ENCODE data around the gene ZFP36L1.

ZFP36L1 gene

GRCh38 chr14:68816183-68816942, 23.5 kb upstream of the ZFP36L1 start:
- peak; percentile 82 to 89 (median 85) for DNase-seq (ENCODE audit: low read depth in 2 of 3, low spot score in 1 of 3)

GRCh38 chr14:68815298-68816182, 22.7 kb upstream of the ZFP36L1 start:
- no peak for DNase-seq (ENCODE audit: low read depth in 2 of 3, low spot score in 1 of 3)

- DNase-seq (ENCODE audit: low read depth in 2 of 3, low spot score in 1 of 3), result no peak
Measured at GRCh38 chr14:68814539-68815297, 21.9 kb upstream of the ZFP36L1 start.

- no peak for DNase-seq (ENCODE audit: low read depth in 2 of 3, low spot score in 1 of 3)
Measured at GRCh38 chr14:68814238-68814538, 21.3 kb upstream of the ZFP36L1 start.

- DNase-seq (ENCODE audit: low read depth in 2 of 3, low spot score in 1 of 3), result no peak
Measured at GRCh38 chr14:68813318-68813838, 20.5 kb upstream of the ZFP36L1 start.

GRCh38 chr14:68811171-68811570, 18.3 kb upstream of the ZFP36L1 start:
- no peak for DNase-seq (ENCODE audit: low read depth in 2 of 3, low spot score in 1 of 3)

- no peak for DNase-seq (ENCODE audit: low read depth in 2 of 3, low spot score in 1 of 3)
Measured at GRCh38 chr14:68810173-68811153, 17.6 kb upstream of the ZFP36L1 start.

GRCh38 chr14:68809524-68809923, 16.7 kb upstream of the ZFP36L1 start:
- DNase-seq (ENCODE audit: low read depth in 2 of 3, low spot score in 1 of 3), result no peak

GRCh38 chr14:68808696-68809480, 16.0 kb upstream of the ZFP36L1 start:
- no peak for DNase-seq (ENCODE audit: low read depth in 2 of 3, low spot score in 1 of 3)

GRCh38 chr14:68807987-68808386, 15.1 kb upstream of the ZFP36L1 start:
- DNase-seq (ENCODE audit: low read depth in 2 of 3, low spot score in 1 of 3), result no peak

GRCh38 chr14:68807148-68807600, 14.3 kb upstream of the ZFP36L1 start:
- no peak for DNase-seq (ENCODE audit: low read depth in 2 of 3, low spot score in 1 of 3)

- DNase-seq (ENCODE audit: low read depth in 2 of 3, low spot score in 1 of 3), result no peak
Measured at GRCh38 chr14:68806526-68807147, 13.8 kb upstream of the ZFP36L1 start.

- no peak for DNase-seq (ENCODE audit: low read depth in 2 of 3, low spot score in 1 of 3)
Measured at GRCh38 chr14:68805414-68805813, 12.5 kb upstream of the ZFP36L1 start.

GRCh38 chr14:68801631-68802030, 8.8 kb upstream of the ZFP36L1 start:
- DNase-seq (ENCODE audit: low read depth in 2 of 3, low spot score in 1 of 3), result no peak

GRCh38 chr14:68800953-68801352, 8.1 kb upstream of the ZFP36L1 start:
- DNase-seq (ENCODE audit: low read depth in 2 of 3, low spot score in 1 of 3), result no peak

- no peak for DNase-seq (ENCODE audit: low read depth in 2 of 3, low spot score in 1 of 3)
Measured at GRCh38 chr14:68800390-68800789, 7.5 kb upstream of the ZFP36L1 start.

GRCh38 chr14:68798621-68799020, 5.8 kb upstream of the ZFP36L1 start:
- DNase-seq (ENCODE audit: low read depth in 2 of 3, low spot score in 1 of 3), result no peak

GRCh38 chr14:68797121-68797670, 4.3 kb upstream of the ZFP36L1 start:
- DNase-seq (ENCODE audit: low read depth in 2 of 3, low spot score in 1 of 3), result no peak
